SU-DHL-6 (cell line): ENCODE measurements around the gene SLC10A3.
"Not testable (repeated sequence)": the region's sequence is repeated elsewhere in the genome, so short reads cannot be mapped to it uniquely, and the experiment has no call there.

ENCODE experiments used
- H2AFZ ChIP-seq: fragments of 200-600 bp; sonication (generic); 2 replicates; pipeline ENCODE4 v1.6.1; 2014; ENCODE audit warnings: low read depth, mild to moderate bottlenecking, moderate library complexity, mixed read lengths, antibody characterized with exemption, low read length; ENCODE audit not compliant: severe bottlenecking
- H3F3A ChIP-seq: fragments of 200-600 bp; shearing (Covaris generic); 2 replicates; pipeline ENCODE4 v1.6.0; 2016; ENCODE audit warnings: antibody characterized with exemption, mild to moderate bottlenecking; ENCODE audit not compliant: insufficient read depth
- H3K27ac ChIP-seq: fragments of 200-600 bp; sonication (generic); 2 replicates; pipeline ENCODE4 v1.5.1; 2016; ENCODE audit warnings: low read depth, mild to moderate bottlenecking, low read length, moderate library complexity, mixed read lengths
- H3K27me3 ChIP-seq: fragments of 200-600 bp; sonication (generic), shearing (Covaris generic); 2 replicates; pipeline ENCODE4 v1.6.0; 2014; ENCODE audit warnings: mild to moderate bottlenecking, low read length
- H3K36me3 ChIP-seq: fragments of 200-600 bp; sonication (generic); 2 replicates; pipeline ENCODE4 v1.6.1; 2014; ENCODE audit warnings: mild to moderate bottlenecking, low read length, mixed read lengths
- H3K4me2 ChIP-seq: fragments of 300-600, 200-600 bp; shearing (Covaris generic), sonication (generic); 2 replicates; pipeline ENCODE4 v1.6.0; 2014; ENCODE audit warnings: low read length, low read depth, mild to moderate bottlenecking; ENCODE audit not compliant: poor library complexity, severe bottlenecking
- H3K4me3 ChIP-seq: fragments of 200-600 bp; sonication (generic); 2 replicates; pipeline ENCODE4 v1.5.1; 2014; ENCODE audit warnings: antibody characterized with exemption, low read length, mild to moderate bottlenecking, mixed read lengths; ENCODE audit not compliant: insufficient read depth, poor library complexity, severe bottlenecking
- H3K79me2 ChIP-seq: fragments of 200-600 bp; sonication (generic); 2 replicates; pipeline ENCODE4 v1.6.1; 2014; ENCODE audit warnings: mild to moderate bottlenecking, low read length, moderate library complexity; ENCODE audit not compliant: insufficient read depth
- H3K9ac ChIP-seq: fragments of 200-600 bp; sonication (generic); 2 replicates; pipeline ENCODE4 v1.7.0; 2014; ENCODE audit warnings: mild to moderate bottlenecking, low read length
- H3K9me2 ChIP-seq: fragments of 200-600 bp; sonication (generic); replicated peaks from 2 replicates; pipeline ENCODE4 v1.6.1; 2014; ENCODE audit warnings: low read length; ENCODE audit not compliant: insufficient read depth
- H3K9me3 ChIP-seq: fragments of 200-600 bp; sonication (generic); 2 replicates; pipeline ENCODE4 v1.6.1; 2014; ENCODE audit warnings: low read length, mixed read lengths; ENCODE audit not compliant: insufficient read depth
- H4K20me1 ChIP-seq: fragments of 200-600 bp; sonication (generic); 2 replicates; pipeline ENCODE4 v1.6.1; 2014; ENCODE audit warnings: low read depth, mild to moderate bottlenecking, antibody characterized with exemption, low read length, moderate library complexity, mixed read lengths
- EZH2phosphoT487 ChIP-seq: fragments of 200-600 bp; sonication (generic), shearing (Covaris generic); conservative IDR thresholded peaks from 2 replicates; pipeline ENCODE4 v1.6.1; 2018; ENCODE audit warnings: mild to moderate bottlenecking, antibody characterized with exemption, low read length, moderate library complexity, mixed read lengths
- TF ChIP-seq, protein P1 (sequence below): fragments of 200-600 bp; sonication (generic); IDR thresholded peaks from one replicate; pipeline ENCODE4 v1.5.1; 2017; ENCODE audit warnings: antibody characterized with exemption, mild to moderate bottlenecking, low read length, moderate library complexity; ENCODE audit not compliant: insufficient read depth, poor library complexity, severe bottlenecking

The SLC10A3 gene

DNA sequence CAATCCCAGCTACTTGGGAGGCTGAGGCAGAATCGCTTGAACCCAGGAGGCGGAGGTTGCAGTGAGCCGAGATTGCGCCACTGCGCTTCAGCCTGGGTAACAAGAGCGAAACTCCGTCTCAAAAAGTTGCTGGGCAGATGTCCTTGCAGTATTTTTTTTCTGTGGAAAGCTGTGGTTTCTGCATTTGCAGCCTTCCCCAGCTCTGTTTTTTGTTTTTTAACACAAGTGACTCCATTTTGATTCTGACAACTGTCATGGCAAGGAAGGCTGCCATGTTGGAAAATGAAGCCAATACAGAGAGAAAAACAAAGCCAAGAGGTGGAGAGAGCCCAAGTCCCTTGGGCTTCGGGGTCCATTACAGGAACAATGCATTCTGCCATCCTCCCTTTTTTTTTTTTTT, 11.7 kb upstream of the SLC10A3 start:
- Histone ChIP-seq H3K9ac (no peak overlapping the region), H3K27ac (no peak overlapping the region)

DNA sequence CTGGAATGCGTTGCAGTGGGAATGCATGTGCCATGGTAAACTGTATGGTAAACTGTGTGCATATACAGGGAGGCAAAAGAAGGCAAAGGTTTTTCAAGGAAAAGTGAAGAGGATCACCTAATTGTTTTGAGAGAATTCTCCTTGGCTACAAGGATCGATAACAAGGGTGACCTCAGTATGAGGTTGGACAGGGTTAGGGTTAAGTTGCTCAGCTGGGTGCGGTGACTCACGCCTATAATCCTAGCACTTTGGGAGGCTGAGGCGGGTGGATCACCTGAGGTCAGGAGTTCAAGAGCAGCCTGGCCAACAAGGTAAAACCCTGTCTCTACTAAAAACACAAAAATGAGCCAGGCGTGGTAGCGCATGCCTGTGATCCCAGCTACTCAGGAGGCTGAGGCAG, 11.0 kb upstream of the SLC10A3 start:
- H2AFZ ChIP-seq, H3K36me3 ChIP-seq, H3K4me3 ChIP-seq, H3K9me2 ChIP-seq, H3K9ac ChIP-seq, H3K9me3 ChIP-seq, H3K4me2 ChIP-seq, H3K27me3 ChIP-seq, H3K79me2 ChIP-seq, H4K20me1 ChIP-seq, H3F3A ChIP-seq, H3K27ac ChIP-seq: not testable (repeated sequence)

More for the DNA sequence above, 11.7 kb upstream of the SLC10A3 start:
- Histone ChIP-seq H3K4me3 (no peak overlapping the region), H3K4me2 (no peak overlapping the region), H3K36me3 (no peaks in the 10 kb centered on the region), H3K9me2 (no peaks in the 10 kb centered on the region), H4K20me1 (no peaks in the 10 kb centered on the region), H3K79me2 (no peaks in the 10 kb centered on the region), H2AFZ (no peak overlapping the region), H3K27me3 (no peaks in the 10 kb centered on the region), H3K9me3 (no peaks in the 10 kb centered on the region), H3F3A (0 out of 2 replicates have a peak, but pooled peaks cover 5% of the 10 kb centered on the region)
- TF ChIP-seq, protein P1, sequence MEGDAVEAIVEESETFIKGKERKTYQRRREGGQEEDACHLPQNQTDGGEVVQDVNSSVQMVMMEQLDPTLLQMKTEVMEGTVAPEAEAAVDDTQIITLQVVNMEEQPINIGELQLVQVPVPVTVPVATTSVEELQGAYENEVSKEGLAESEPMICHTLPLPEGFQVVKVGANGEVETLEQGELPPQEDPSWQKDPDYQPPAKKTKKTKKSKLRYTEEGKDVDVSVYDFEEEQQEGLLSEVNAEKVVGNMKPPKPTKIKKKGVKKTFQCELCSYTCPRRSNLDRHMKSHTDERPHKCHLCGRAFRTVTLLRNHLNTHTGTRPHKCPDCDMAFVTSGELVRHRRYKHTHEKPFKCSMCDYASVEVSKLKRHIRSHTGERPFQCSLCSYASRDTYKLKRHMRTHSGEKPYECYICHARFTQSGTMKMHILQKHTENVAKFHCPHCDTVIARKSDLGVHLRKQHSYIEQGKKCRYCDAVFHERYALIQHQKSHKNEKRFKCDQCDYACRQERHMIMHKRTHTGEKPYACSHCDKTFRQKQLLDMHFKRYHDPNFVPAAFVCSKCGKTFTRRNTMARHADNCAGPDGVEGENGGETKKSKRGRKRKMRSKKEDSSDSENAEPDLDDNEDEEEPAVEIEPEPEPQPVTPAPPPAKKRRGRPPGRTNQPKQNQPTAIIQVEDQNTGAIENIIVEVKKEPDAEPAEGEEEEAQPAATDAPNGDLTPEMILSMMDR = no peak
- no peak for TF ChIP-seq EZH2phosphoT487

DNA sequence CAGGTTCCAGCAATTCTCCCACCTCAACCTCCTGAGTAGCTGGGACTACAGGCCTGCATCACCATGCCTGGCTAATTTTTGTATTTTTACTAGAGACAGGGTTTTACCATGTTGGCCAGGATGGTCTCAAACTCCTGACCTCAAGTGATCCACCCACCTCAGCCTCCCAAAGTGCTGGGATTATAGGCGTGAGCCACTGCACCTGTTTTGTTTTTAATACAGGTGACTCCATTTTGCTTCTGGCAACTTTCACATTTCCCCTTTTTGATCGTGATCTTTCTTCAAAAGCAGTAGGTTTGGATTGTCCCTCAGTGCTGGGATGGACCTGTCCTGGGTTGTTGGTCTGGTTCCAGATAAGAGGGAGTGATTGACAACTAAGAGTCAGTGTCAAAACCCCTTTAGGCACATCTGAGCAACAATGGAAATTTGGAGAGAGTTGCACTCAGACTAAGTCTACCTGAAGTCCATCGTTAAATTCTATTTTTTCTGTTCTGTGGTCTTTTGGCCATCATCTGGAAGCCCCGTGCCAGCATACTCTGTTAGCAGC, 6.2 kb upstream of the SLC10A3 start:
- H3K27me3 ChIP-seq, H3K4me3 ChIP-seq, H2AFZ ChIP-seq, H3K9me2 ChIP-seq, H3K9me3 ChIP-seq, H3F3A ChIP-seq, H3K79me2 ChIP-seq, H3K27ac ChIP-seq, H3K9ac ChIP-seq, H3K4me2 ChIP-seq, H3K36me3 ChIP-seq, H4K20me1 ChIP-seq: not testable (repeated sequence)

DNA sequence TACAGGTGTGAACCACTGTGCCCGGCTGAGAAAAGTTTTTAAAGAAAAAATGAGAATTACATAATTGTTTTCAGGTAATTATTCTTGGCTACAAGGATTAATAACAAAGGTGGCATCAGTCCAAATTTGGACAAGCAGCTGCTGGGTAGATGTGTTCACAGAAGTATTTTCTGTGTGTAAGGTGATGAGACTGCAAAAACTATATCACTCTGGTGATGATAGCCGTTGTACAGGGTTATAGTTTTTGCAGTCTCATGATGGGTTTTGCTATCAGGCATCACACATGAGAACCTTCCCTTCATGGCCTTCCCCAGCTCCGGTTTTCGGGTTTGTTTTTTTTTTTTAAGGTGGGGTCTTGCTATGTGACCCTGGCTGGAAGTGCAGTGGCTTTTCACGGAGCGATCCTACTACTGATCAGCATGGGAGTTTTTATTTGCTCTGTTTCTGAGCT, 5.1 kb upstream of the SLC10A3 start:
- H3K9ac ChIP-seq = no peak overlapping the region
- TF ChIP-seq, protein P1 = no peak
- no peak for TF ChIP-seq EZH2phosphoT487
- H3K36me3 ChIP-seq = no peaks in the 10 kb centered on the region
- no peaks in the 10 kb centered on the region for H3K9me3 ChIP-seq
- no peak overlapping the region for H2AFZ ChIP-seq
- H3K27ac ChIP-seq = no peak overlapping the region
- H3K9me2 ChIP-seq = no peaks in the 10 kb centered on the region
- no peak overlapping the region for H3K4me3 ChIP-seq
- no peak overlapping the region for H3K4me2 ChIP-seq
- H3K79me2 ChIP-seq = no peaks in the 10 kb centered on the region
- H3F3A ChIP-seq = 0 out of 2 replicates have a peak, but pooled peaks cover 5% of the 10 kb centered on the region
- no peaks in the 10 kb centered on the region for H3K27me3 ChIP-seq
- no peaks in the 10 kb centered on the region for H4K20me1 ChIP-seq
